Measurements from ENCODE around the gene SCUBE1.

The SCUBE1 gene

DNA sequence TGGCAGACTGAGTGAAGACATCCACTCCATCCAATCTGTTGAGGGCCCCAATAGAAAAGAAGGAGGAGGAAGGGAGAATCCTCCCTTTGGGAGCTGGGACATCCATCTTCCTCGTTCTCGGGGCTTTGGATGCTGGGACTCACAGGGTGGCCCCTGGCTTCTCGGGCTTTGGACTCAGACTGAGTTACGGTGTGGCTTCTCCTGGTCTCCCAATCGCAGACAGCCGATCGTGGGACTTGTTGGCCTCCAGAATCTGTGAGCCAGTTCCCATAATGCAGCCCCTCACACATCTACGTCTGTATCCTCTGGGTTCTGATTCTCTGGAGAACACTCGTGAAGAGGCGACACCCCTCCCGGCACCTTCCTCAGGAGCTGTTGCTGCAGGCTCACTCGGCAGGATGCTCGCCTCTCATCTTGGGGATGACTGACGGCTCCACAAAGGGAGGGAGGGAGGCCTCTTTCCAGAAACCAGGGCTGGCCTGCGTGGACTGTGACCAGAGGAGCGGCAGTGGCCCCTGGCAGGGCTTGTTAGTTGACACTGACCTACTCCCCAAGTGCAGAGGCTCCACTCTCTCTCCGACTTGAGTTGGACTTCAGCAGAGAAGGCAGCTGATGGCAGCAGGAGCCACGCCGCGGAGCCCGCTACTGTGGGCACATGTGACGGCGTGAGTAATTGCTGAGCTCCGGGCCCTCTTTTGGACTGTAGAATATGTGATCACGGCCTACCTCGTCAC, 141.5 kb downstream of the SCUBE1 start:
- no peak for DNase-seq
- intact Hi-C loops (cut with DNase I): no loop called here

DNA sequence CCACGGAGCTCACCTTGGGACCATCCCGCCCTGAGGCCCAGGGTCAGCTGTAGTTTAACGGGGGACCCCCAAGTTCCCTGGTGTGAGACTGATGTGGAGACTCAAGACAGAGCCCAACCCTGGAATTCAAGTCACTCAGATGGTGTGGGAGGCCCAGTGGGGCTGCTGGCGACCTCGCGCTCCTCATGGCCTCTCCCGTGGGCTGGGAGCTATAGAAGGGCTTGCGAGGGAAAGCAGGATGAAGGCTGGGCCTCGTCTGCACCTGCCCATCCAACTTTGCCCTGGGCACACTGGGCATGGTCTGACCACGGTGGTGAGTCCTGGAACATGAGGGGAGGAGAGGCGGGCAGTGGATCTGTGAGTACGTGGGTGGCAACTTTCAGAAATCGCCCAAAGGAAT, 142.6 kb downstream of the SCUBE1 start:
- intact Hi-C loops (cut with DNase I): no loop called here
- no peak for DNase-seq

DNA sequence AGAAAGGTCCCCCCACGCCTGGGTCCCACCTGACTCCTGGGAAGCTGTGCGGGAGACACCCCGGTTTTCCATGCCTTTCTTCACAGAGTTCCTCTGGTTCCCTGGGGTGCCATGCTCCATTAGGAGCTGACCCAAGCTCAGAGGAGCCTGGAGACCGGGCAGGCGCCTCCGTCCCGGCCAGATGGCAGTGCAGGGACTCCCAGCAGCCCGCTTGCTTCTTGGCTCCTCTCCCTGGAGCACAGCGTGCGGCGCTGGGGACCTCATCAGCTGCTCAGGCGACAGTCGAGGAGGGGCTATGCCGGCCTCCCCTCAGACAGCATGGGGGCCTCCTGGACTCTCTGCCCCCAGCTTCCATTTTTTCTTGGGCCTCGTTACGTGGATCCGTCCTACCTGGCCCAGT, 143.1 kb downstream of the SCUBE1 start:
- no peak for DNase-seq

DNA sequence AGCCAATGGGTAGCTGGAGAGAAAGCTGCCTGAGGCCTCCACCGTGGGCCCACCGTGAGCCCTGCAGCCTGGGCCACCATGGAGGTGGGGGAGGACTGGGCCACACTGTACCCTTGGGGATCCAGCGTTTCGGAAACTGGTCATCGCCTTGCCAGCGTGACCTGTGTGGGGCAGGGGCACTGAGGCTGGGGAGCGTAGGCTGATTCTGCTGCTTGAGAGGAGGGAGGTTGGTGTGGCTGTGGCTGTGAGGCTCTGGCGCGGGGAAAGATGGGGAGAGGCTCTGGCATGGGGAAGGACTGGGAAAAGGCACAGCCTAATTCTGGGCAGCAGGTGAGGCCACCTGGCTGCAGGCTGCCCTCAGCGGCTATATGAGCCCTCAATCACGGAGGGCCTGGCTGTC, 143.6 kb downstream of the SCUBE1 start:
- intact Hi-C loops (cut with DNase I): no loop called here
- DNase-seq: no peak

More for the DNA sequence above, 143.1 kb downstream of the SCUBE1 start:
- intact Hi-C loops (cut with DNase I): no loop called here

DNA sequence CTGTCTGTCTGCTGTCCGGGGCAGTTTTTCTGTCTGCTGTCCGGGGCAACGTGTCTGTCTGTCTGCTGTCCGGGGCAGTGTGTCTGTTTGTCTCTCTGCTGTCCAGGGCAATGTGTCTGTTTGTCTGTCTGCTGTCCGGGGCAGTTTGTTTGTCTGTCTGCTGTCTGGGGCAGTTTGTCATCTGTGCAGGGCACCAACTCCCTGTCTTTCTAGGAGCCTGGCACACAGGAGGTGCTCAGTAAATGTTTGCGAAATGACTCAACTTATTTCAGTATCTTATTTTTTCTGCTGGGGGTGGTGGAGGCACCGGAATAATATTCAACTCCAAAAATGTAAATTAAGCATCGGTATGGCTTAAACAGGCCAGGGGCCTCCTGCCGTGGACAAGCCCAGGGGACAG, 144.2 kb downstream of the SCUBE1 start:
- intact Hi-C loops (cut with DNase I): no loop called here

DNA sequence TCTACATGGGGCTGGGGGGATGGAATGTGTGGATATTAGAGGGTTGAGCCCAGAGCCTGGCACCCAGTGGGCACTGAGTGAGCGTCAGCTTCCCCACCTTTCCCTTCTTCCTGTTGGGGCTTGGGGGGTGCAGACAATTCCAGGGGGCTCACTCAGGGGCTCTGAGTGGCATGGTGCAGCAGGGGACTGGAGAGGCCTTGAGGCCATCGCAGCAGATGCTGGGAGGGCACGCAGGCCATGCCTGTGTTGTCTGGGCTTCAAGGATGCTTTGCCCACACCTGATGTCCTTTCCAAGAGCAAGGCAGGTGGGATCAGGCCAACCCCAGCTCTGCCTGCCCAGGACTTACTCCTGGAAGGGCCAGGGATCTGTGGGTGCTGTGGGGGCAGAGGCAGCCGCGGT, 145.0 kb downstream of the SCUBE1 start:
- DNase-seq: no peak
- intact Hi-C loops (cut with DNase I): no loop called here

More for the DNA sequence above, 144.2 kb downstream of the SCUBE1 start:
- no peak for DNase-seq

DNA sequence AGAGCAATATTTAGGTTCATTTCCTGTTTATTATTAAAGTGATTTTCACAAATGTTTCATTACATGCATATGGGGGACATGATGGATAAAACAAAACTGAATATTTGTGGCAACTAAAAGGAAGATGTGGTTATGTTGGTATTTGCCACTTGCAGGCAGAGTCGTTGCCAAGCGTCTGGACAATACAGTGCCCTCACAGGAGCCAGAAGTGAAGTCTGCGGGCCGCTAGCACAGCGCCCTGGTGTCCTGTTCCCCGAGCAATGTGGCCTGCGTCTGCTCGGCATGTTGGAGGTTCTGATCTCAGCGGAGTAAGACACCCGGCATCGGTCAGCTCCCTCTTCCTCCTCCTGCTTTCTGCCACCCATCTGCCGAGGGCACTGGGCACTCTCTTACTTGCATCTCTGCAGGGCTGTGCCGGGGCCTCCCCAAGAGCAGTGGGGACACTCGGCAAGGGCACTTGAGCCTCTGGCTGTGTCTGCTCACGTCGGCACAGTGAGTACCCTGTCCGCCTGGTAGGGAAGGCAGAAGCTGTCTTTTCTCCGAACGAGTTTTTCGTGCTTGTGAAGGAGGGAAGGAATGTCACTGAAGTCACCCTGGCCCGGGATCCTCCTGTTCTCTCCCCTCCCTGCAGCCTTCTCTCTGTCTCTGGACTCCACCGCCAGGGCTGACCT, 145.8 kb downstream of the SCUBE1 start:
- intact Hi-C loops (cut with DNase I): no loop called here
- peak in 2 of 42 donors; percentile 7 to 9 for DNase-seq

DNA sequence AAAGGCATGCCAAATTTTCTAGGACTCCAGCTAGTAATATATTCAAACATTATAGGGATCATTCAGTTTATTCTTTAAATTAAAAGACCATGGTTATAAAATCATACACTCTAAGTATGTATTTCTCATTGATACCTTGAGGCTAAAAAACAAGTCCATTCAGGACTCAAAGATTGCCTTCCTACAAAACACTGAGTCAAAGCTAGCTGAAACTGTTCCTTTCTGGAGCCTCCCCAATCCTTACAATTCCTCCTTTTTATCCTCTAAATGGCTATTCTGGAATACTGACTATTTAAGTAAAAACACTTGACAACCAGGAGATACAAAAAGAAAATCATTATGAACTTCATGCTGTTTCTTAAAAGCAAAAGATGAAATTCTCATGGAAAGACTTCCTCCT, 151.3 kb downstream of the SCUBE1 start:
- no peak for DNase-seq
- intact Hi-C loops (cut with DNase I): no loop called here

DNA sequence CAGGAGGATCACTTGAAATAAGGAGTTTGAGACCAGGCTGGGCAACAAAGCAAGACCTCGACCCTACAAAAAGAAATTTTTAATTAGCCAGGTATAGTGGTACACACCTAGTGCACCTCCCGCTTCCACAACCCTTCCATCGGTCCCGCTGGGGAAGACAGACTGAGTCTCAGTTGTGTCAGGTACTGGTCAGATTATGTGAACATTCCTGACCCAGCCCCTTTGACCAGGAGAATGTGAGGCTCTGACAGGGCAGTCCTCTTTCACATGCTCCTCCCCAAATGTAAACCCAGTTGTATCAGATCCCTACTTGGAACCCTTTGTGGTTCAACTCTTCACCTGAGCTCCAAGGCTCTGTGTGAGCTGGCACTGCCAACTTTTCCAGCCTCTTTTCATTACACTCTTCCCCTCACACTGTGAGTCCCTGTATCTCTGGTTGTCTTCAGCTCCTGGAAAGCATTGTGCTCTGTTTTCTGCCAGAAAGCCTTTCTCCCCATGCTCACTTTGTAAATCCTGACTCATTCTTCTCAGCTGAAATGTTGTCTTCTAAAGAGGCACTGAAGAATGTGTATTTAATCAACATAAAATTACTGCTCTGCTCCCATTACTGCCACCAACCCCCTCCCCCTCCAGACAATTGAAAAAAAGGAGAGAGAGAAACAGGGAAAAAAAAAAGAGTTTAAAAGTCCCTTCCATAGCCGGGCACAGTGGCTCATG, 154.2 kb downstream of the SCUBE1 start:
- intact Hi-C loops (cut with DNase I): loop anchor here (5.0 kb wide), 1 partner anchor 37 kb away; the partner anchor contains the start of gene TSPO

DNA sequence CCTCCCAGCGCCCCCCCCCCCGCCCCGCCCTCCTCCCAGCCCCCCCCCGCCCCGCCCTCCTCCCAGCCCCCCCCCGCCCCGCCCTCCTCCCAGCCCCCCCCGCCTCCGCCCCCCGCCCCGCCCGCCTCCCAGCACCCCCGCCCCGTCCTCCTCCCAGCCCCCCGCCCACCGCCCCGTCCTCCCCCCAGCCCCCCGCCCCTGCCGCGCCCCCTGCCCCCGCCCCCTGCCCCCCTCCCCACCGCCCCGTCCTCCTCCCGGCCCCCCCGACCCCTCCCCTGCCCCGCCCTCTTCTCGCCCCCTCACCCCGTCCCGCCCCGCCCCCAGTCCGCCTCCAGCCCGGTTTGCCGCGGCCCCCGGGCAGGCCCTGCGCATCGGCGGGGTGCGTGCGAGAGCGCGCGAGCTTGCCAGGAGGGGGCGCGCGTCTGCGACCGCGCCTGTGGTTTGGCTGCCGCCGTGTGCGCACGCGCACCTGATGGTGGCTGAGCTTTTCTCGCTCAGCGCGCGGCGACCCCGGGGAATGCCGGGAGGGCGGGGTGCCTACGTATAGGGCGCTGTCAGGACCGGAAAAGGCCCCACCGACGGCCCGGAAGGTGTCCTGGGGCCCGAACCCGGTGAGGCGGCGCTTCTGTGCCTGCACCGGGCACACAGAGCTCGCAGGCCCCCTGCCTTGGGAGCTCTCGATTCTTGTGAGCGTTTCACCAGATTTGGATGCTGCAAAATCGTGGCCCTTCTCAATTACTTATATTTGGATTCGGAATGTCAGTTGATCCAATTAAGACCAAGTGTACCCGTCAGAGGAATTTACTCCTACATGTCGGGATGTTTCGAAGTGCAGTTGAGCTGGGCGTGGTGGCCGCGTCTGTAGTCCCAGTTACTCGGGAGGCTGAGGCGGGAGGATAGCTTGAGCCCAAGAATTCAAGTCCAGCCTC, 155.7 kb downstream of the SCUBE1 start:
- intact Hi-C loops (cut with DNase I): loop anchor here (5.0 kb wide), 1 partner anchor 35 kb away; the partner anchor contains the start of gene TSPO
- peak; percentile 87 to 98 (median 95) for DNase-seq

More for the DNA sequence above, 154.2 kb downstream of the SCUBE1 start:
- DNase-seq: no peak

DNA sequence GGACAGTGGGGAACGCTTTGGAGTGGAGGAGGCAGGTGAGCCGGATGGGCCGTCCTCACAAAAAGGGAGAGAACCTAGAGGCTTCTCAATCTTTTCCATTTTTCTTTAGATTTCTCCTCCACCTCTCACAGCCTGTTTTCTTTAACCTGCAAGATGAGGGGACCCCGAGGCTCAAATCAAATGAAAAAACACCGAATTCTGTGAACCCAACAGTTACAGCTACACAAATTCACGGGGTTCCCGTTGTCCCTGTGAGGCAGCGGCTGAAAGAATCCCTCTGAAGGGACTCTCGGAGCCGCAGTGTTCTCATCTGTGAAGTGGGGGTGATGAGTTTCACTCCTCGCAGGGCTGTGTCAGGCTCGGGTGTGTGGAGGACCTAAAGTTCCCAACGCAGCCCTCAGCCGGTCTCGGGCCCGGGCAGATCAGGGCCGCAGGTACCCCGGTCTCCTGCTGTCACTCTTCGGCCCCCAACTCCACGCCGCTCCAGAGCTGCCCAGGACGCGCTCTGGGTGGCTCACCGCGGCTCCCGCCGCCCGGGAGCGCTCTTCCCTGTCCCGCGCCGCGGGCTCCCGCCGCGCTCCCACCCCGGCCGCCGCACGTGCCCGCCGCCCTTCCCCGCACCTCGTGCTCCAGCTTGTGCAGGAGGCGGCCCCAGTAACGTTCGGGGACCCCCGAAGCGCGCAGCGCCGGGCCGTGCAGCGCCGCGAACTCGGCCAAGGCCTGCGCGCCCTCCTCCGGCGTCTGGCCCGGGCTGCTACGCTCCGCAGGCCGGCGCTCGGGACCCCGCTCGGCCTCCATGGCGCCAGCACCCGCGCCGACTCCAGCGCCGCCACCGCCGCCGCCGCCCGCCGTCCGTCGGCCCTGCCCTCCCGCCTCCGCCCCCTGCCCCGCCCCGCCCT, 156.7 kb downstream of the SCUBE1 start, which contains the start of gene TTLL12:
Gene TTLL12, minus strand, starts transcription at position 863 of the 899 bp plus-strand sequence. Its CDS starts 65 bp downstream, at position 798.
- intact Hi-C loops (cut with DNase I): loop anchor here (5.0 kb wide), 1 partner anchor 34 kb away; the partner anchor contains the start of gene TSPO
- DNase-seq: peak in 41 of 42 donors; percentile 22 to 80 (median 62)

DNA sequence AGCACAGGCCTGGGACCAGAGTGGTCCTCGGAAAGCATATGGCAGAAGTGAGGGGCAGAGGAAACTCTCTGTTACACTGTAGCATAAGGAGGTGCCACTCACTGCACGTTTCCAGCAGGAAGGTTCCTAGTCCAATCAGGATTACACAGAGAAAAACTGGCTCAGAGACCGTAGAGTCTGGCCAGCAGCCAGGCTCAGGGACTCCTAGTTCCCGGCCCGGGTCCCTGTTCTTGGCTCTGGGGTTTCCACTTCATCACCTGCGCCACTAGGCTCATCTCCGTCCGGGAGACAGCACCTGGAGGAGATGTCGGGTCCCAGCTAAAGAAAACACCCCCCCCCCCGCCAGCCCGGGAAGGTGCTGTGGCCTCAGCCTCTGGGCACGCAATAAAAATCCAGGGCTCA, 157.3 kb downstream of the SCUBE1 start:
- intact Hi-C loops (cut with DNase I): loop anchor here (5.0 kb wide), 1 partner anchor 34 kb away; the partner anchor contains the start of gene TSPO
- peak in 31 of 42 donors; percentile 14 to 63 (median 34) for DNase-seq

DNA sequence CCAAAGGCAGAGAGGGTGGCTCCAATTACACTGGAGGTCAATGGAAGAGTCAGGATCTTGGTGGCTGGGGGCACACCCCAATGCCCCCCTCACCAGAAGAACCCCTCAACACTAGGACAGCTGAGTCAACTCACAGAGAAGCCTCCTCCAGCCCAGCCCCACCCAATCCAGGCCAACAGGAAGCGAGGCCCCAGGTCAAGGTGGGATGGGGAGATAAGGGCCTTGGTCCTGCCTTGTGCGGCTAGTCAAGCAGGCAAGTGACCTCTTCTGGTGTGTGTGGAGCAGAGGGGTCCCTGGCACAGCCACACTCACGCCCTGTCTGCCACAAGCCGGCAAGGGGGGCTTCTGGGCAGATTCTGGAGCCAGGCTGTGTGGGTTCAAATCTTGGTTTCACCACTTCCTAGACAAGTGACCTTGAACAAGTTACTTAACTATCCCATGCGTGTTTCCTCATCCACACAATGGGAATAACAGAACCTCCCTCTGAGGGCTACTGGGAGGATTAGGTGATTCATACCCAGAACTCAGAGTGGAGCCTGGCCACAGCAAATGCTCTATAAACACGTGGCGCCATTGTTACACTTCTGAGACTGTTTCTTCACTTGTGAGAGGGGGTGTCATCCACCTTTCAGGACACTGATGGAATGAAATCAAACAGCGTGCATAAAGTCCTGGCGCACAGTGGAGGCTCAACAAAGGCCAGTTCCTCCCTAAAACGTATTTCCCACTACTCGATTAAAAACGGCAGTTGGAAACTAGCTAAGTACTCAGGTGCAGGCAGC, 159.5 kb downstream of the SCUBE1 start:
- intact Hi-C loops (cut with DNase I): no loop called here
- DNase-seq: no peak

DNA sequence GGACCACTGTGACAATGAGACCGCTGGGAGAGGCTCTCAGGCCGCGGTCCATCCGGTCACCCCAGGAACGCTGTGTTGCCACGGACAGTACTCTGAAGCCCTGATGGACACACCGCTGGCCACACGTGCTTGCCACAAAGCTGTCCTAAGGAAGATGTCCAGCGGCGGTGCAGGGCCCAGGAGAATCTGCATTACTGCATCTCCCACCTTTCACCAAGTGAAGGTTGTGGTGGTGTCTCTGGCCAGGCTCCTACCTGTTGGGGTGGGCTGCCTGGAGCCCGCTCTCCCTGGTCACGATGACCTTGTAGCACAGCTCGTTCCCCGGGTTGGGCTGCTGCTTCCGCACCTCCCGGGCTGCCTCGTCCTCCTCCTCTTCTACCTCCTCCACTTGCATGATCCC, 160.4 kb downstream of the SCUBE1 start:
- DNase-seq: peak in 1 of 42 donors; percentile 38

DNA sequence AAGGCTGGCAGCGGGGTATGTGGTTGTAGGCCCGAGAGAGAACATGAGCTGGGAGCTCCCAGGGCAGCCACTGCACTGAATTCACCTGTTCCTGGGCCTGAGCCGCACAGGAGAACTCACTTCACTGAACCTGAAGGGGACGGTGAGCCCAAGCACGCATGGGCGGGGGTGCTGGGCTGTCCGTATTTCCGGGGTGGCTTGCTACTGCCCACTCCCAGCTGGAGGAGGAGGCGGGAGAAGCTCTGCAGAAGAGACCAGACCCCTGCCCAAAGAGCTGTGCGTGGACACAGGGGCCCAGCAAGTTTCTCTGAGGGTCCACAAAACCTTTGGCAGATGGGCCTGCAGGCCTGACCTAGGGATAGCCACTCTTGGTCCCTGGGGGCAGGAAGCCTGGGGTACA, 161.1 kb downstream of the SCUBE1 start:
- no peak for DNase-seq
- intact Hi-C loops (cut with DNase I): no loop called here

More for the DNA sequence above, 160.4 kb downstream of the SCUBE1 start:
- intact Hi-C loops (cut with DNase I): no loop called here

DNA sequence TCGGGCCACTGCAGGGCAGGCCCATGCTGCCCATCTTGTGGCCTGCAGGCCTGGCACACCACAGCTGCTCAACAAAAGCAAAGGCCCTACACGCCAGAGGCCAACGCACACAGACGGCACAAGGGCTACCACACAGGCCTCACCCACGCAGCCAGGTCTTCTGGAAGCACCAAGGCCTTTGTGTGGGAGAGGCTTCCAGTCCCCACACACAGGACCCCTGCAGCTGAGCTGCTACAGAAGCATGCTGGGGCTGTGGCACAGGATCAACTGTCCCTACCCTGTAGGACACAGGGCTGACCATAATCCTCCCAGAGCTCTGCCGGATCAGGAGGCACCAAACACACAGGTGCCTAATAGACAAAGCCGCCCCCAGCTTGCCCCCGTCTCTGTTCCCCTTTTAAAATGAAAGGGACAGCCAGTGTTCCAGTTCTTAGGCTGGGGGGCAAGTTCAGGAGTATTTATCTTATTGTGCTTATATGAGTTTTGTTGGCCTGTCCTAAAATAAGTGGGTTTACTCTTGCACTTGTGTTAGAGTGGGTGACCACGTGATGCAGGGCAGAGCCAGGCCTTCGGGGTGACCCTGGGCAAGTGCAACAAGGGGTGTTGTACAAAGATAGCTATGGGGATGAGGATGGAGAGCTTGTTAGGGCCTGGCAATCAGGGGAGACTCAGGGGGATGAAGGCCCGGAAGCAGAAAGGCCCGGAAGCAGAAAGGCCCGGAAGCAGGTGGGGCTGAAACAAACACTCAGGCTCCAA, 161.7 kb downstream of the SCUBE1 start:
- no peak for DNase-seq
- intact Hi-C loops (cut with DNase I): no loop called here

Data from head of caudate nucleus (tissue), 42 donors.